BE2C (cell line): ENCODE measurements around the gene ANGPTL7.

ENCODE experiments used
- DNase-seq: peaks from one replicate; pipeline ENCODE4 v3.0.0-alpha.2; 2020
- H3K27me3 ChIP-seq: fragments of 250-450 bp; sonication (Bioruptor Pico); 2 replicates; pipeline ENCODE4 v1.5.1; 2020; ENCODE audit warnings: mild to moderate bottlenecking
- H3K36me3 ChIP-seq: fragments of 250-450 bp; sonication (Bioruptor Pico); 2 replicates; pipeline ENCODE4 v1.5.1; 2020; ENCODE audit warnings: mild to moderate bottlenecking
- H3K4me1 ChIP-seq: fragments of 250-450 bp; sonication (Bioruptor Pico); 2 replicates; pipeline ENCODE4 v1.5.1; 2020
- H3K4me3 ChIP-seq: 2 replicates; pipeline ENCODE4 v1.5.1; 2011; ENCODE audit warnings: low read depth, low read length
- H3K9me3 ChIP-seq: fragments of 250-450 bp; sonication (Bioruptor Pico); 2 replicates; pipeline ENCODE4 v1.5.1; 2020
- TF ChIP-seq, protein P1 (sequence below): IDR thresholded peaks from 2 replicates; pipeline ENCODE4 v1.5.1; 2012; ENCODE audit warnings: mild to moderate bottlenecking, low read depth, low read length

ANGPTL7 gene

GRCh38 chr1:11198851-11199594 is 9.9 kb downstream of the ANGPTL7 start:
- no peak overlapping the region for H3K4me3 ChIP-seq
- H3K27me3 ChIP-seq: no peaks in the 10 kb centered on the region
- H3K9me3 ChIP-seq: no peaks in the 10 kb centered on the region
- no peaks in the 10 kb centered on the region for H3K4me1 ChIP-seq
- TF ChIP-seq, protein P1, sequence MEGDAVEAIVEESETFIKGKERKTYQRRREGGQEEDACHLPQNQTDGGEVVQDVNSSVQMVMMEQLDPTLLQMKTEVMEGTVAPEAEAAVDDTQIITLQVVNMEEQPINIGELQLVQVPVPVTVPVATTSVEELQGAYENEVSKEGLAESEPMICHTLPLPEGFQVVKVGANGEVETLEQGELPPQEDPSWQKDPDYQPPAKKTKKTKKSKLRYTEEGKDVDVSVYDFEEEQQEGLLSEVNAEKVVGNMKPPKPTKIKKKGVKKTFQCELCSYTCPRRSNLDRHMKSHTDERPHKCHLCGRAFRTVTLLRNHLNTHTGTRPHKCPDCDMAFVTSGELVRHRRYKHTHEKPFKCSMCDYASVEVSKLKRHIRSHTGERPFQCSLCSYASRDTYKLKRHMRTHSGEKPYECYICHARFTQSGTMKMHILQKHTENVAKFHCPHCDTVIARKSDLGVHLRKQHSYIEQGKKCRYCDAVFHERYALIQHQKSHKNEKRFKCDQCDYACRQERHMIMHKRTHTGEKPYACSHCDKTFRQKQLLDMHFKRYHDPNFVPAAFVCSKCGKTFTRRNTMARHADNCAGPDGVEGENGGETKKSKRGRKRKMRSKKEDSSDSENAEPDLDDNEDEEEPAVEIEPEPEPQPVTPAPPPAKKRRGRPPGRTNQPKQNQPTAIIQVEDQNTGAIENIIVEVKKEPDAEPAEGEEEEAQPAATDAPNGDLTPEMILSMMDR: no peak
- peaks cover 6% of the 10 kb centered on the region; the same call in 1 of the 2 replicates for H3K36me3 ChIP-seq
- DNase-seq: no peak

DNA sequence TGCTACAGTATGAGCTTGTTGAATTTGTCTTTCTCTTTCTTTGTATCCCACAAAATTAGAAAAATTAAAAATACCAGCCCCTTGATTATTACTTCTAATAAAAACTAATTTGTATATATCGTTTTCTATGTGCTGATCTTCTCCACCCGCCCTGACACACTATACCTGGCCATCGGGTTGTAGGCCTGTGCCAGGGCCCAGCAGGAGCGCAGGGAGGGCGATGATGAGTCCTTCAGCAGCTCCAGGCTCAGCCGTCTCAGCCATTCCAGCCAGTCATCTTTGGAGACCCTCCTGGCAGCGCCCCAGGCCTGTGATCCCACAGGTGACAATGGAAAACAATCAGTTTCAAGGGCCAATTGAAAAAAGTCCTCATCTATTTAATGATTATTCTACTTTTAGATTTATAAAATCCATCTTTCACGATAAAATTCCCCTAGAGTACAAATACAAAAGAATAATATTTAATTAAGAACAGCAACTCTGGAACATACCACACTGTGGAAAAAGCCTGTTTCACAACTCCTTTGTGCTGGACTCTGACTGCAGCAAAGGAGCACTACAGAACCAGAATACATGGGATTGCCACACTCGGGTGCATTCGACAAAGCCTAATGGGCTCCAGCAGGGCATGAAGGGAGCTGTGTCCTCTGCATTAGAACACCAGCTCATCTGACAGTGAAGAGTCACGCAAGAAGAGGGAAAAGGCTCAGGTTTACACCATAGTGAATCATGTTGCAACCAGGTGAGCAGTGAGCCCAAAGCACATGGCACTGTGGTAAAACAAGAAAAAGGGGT is 15.4 kb downstream of the ANGPTL7 start:
- Histone ChIP-seq H3K9me3 (no peaks in the 10 kb centered on the region), H3K4me3 (no peak overlapping the region), H3K27me3 (no peaks in the 10 kb centered on the region), H3K4me1 (no peaks in the 10 kb centered on the region), H3K36me3 (peaks cover under 1% of the 10 kb centered on the region; the same call in 1 of the 2 replicates)
- TF ChIP-seq, protein P1: no peak
- no peak for DNase-seq

DNA sequence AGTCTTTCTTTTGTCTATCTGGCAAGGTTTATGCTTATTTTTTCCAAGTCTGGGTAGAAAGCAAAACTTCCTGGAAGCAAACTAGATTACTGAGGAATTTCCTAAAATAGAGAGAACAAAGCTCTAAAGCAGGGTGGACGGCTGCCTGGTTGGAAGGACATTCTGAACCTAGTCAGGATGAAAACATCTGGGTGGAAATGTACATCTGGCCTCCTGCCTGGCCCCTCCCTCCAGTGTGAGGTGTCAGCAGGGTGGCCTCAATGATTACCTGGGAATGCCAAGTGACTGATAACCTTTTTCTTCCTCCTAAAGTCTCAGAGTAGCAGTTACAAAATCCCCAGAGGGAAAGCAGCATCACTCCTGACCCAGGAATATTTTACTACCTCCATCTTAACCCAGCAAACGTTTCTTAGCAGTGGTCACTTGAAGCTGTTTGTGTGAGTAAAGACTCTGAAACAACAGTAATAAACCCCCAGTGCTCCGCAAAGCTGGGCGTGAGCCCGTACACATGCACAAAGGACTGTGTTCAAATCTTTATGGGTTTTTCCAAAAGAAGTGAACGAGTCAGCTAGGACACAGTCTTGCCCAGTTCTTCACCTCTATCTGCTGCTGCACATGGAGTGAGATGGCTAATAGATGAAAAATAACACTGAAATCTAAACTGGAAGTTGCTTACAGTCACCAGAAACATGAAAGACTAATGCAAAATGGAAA is 18.9 kb downstream of the ANGPTL7 start:
- H3K9me3 ChIP-seq: no peaks in the 10 kb centered on the region
- TF ChIP-seq, protein P1: no peak
- H3K4me3 ChIP-seq: no peak overlapping the region
- no peak for DNase-seq
- H3K27me3 ChIP-seq: no peaks in the 10 kb centered on the region
- H3K4me1 ChIP-seq: no peaks in the 10 kb centered on the region
- H3K36me3 ChIP-seq: peaks cover 5% of the 10 kb centered on the region; the same call in 1 of the 2 replicates

GRCh38 chr1:11211461-11211860 is 22.3 kb downstream of the ANGPTL7 start:
- Histone ChIP-seq H3K4me3 (no peak overlapping the region), H3K9me3 (no peaks in the 10 kb centered on the region), H3K27me3 (no peaks in the 10 kb centered on the region), H3K4me1 (no peaks in the 10 kb centered on the region), H3K36me3 (peaks cover 5% of the 10 kb centered on the region)
- TF ChIP-seq, protein P1: no peak
- DNase-seq: no peak

DNA sequence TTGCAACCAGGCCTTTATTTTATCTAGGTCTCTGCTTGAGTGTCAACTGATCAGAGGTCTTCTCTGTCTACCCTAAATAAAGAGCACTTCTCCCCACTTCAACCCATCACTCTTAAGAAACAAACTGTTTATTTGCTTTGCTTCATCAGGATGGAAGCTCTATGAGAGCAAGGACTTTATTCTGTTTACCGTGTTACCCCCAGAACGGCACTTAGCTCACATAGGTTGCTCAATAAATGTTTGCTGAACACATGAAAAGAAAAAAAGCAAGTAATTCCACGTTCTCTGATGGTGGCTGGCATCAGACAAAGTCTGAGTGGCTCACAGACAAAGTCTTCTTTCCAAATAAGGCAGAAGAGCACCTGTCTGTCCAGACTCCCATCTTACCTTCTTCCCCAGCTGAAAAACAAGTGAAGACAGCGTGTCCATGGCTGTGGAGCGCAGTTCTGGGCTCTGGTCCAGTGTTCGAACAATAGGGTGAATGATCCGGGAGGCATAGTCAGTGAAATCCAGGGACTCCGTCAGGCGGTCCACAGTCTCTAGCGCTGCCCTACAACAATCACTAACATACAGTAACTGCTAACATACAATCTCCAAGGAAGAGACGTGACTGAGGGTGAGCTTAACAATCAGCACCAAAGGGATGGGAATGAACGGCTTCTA is 22.9 kb downstream of the ANGPTL7 start:
- peaks cover 5% of the 10 kb centered on the region for H3K36me3 ChIP-seq
- H3K9me3 ChIP-seq: no peaks in the 10 kb centered on the region
- no peaks in the 10 kb centered on the region for H3K4me1 ChIP-seq
- TF ChIP-seq, protein P1: no peak
- H3K4me3 ChIP-seq: no peak overlapping the region
- no peaks in the 10 kb centered on the region for H3K27me3 ChIP-seq
- no peak for DNase-seq
